Brain microvascular endothelial cell (primary cell): ENCODE data around the gene PAM16.

ENCODE experiments used
- DNase-seq: peaks from one replicate; pipeline ENCODE4 v3.0.0-alpha.2; 2020
- H3K27ac ChIP-seq: fragments of 250-450 bp; sonication (Bioruptor Pico); 2 replicates; pipeline ENCODE4 v1.5.1; 2020; ENCODE audit warnings: mild to moderate bottlenecking, moderate library complexity
- H3K27me3 ChIP-seq: fragments of 250-450 bp; sonication (Bioruptor Pico); replicated peaks from 2 replicates; pipeline ENCODE4 v1.5.1; 2020; ENCODE audit warnings: mild to moderate bottlenecking
- H3K36me3 ChIP-seq: fragments of 250-450 bp; sonication (Bioruptor Pico); replicated peaks from 2 replicates; pipeline ENCODE4 v1.5.1; 2020; ENCODE audit warnings: mild to moderate bottlenecking
- H3K4me3 ChIP-seq: 2 replicates; pipeline ENCODE4 v1.5.1; 2011; ENCODE audit warnings: low read depth, mild to moderate bottlenecking, control low read depth, low read length, moderate library complexity
- CTCF ChIP-seq: IDR thresholded peaks from 2 replicates; pipeline ENCODE4 v1.5.1; 2011; ENCODE audit warnings: low read depth, mild to moderate bottlenecking, moderate library complexity, low read length, control low read depth, inconsistent platforms; ENCODE audit errors: missing control alignments
- in situ Hi-C: cut with HindIII; loops from 2 replicates; pipeline ENCODE4 v1.10.0; 2017; ENCODE audit warnings: low sequenced_read_pairs, low pct_ligation_motif_present

PAM16 gene

DNA sequence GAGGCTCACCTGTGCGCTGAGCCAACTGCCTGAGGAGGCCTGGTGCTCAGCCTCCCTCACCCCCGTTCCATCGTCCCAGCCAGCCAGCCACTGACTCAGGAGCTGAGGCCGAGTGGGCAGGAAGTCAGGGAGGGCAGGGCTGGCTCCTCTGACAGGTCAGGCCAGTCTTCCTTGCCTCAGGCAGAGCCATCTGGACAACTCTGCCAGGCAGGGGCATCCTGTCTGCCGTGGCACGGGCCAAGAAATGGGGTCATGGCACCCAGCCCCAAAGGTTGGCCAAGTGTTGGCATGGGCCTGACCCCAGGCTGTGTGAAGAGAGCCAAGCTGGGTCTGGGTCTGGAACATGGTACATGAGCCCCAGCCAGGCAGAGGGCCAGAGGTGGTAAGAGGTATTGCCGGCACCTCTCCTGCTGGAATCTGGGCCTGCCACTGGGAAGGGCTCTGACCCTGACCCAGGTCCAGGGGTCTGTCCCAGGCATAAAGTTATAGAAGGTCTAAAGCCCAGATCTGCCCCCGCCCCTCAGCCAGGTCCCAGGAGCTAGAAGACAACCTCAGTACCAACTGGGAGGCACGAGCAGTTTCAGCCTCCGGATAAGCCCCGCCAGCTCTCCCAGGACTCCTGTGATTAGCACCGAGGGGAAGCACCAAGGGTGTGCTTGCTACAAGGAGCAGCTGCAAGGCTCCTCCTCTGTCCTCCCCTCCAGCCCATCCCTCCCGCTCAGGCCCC lies 18.0 kb upstream of the PAM16 start:
- Histone ChIP-seq H3K4me3 (no peak overlapping the region), H3K36me3 (peaks cover 4% of the 10 kb centered on the region), H3K27ac (no peak overlapping the region), H3K27me3 (no peaks in the 10 kb centered on the region)
- TF ChIP-seq CTCF = no peak
- in situ Hi-C loops = no loop called here
- no peak for DNase-seq

DNA sequence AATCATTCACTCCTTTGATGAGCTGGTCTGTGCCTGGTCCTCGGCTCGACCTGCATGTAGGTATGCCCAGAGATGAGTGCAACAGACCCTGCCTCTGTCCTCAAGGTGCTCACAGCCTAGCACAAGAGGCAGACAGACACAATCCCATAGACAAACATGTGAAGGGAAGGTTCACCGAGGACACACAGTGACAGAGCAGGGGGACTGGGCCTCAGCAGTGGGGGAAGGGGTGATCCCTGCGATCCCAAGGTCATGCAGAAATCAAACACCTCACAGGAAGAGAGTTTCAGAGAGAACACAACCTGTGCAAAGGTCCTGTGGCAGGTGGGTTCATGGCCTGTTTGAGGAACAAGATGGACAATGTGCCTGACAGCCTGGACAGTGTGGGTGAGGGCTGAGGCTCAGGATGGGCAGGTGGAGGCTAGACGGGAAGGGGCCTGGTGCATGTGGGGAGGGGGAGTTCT lies 16.3 kb upstream of the PAM16 start:
- Histone ChIP-seq H3K27me3 (no peaks in the 10 kb centered on the region), H3K36me3 (peaks cover 6% of the 10 kb centered on the region), H3K4me3 (no peak overlapping the region), H3K27ac (no peak overlapping the region)
- no peak for DNase-seq
- in situ Hi-C loops = no loop called here
- TF ChIP-seq CTCF = no peak

DNA sequence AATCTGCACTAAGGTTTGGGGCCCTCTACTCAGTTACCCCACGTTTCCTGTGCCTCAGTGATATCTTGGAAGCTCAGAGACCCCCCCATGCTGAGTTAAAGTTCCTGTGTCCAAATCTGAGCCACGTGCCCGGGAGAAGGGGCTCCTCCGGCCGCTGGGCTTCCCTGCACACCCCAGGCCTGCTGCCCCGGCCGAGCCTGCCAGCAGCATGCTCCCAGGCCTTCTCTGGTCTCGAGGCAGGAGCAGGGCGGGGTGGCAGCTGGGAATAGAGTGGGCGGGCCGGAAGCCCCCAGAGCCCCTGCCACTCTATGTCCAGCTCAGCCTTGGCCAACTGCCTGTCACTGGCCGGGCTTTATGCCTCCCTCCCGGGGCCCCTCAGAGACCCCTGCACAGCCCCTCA lies 14.9 kb upstream of the PAM16 start:
- Histone ChIP-seq H3K27me3 (no peaks in the 10 kb centered on the region), H3K27ac (no peak overlapping the region), H3K36me3 (peaks cover 6% of the 10 kb centered on the region), H3K4me3 (no peak overlapping the region)
- TF ChIP-seq CTCF = no peak
- no peak for DNase-seq
- in situ Hi-C loops = no loop called here

DNA sequence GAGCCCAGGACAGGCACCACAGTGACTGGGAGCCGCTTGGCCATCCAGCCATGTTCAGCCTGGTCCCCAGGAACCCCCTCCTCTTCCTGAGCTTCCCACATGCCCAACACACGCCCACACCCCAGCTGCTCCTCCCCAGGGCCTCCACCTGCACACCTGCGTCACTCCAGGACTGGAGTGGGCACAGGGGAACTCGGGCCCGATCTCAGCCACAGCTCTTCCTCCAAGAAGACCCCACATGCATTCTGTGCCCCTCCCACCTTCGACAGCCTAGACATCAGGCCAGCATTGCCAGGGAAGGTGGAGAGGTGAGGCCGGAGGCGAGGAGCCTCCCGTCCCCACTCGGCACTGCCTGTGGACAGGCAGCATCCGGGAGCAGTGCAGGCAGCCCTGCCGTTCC lies 14.5 kb upstream of the PAM16 start:
- no peaks in the 10 kb centered on the region for H3K27me3 ChIP-seq
- peaks cover 6% of the 10 kb centered on the region for H3K36me3 ChIP-seq
- in situ Hi-C loops = no loop called here
- no peak for TF ChIP-seq CTCF
- no peak overlapping the region for H3K4me3 ChIP-seq
- no peak for DNase-seq
- H3K27ac ChIP-seq = no peak overlapping the region

DNA sequence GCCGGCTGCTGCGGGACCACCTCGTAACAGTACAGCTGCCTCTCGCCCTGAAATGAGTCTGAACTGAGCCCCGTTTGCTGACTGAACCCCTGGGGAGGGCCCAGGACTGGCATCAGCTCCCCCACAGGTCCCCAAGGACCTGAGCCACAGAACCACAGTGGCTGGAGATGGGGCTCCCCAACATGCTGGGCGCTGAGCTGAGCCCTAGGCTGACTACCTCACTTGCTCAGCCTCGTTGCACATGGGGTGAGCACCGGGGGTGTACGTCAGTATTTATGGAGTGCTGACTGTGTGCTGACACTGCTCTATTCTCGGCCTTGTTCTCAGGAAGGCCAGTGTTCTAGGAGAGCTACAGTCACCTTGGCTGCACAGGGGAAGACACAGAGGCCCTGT lies 13.9 kb upstream of the PAM16 start:
- in situ Hi-C loops = no loop called here
- TF ChIP-seq CTCF = no peak

More for the DNA sequence above, 13.9 kb upstream of the PAM16 start:
- DNase-seq = no peak
- Histone ChIP-seq H3K27ac (no peak overlapping the region), H3K27me3 (no peaks in the 10 kb centered on the region), H3K4me3 (no peak overlapping the region), H3K36me3 (peaks cover 6% of the 10 kb centered on the region)
